Upper lobe of left lung (tissue), 6 donors: ENCODE results near the gene ATF7. TPM values are rescaled to one million over a fixed set of nuclear protein-coding genes. Genes with fewer than 3 reads are reported as not detected.

Experiments used
- ATAC-seq, 2 donors: fragments of 200-7000 bp; cut with Tn5 transposase; one replicate each; pipeline ENCODE4 v1.9.1; 2022; ENCODE audit warnings: mild to moderate bottlenecking in 2 of 2, moderate library complexity in 2 of 2; ENCODE audit not compliant: low FRiP score in 2 of 2
- DNase-seq, 2 donors: peaks; one replicate each; pipeline ENCODE4 v3.0.0-alpha.2; 2019 to 2020
- H3K27ac ChIP-seq, 4 donors: fragments of 200-600 bp; sonication (generic); one replicate each; pipeline ENCODE4 v1.5.1; 2016 to 2019
- H3K27me3 ChIP-seq, 4 donors: fragments of 200-600 bp; sonication (generic); one replicate each; pipeline ENCODE4 v1.5.1; 2017 to 2019
- H3K36me3 ChIP-seq, 4 donors: fragments of 200-600 bp; sonication (generic); one replicate each; pipeline ENCODE4 v1.5.1; 2016 to 2019
- H3K4me1 ChIP-seq, 4 donors: fragments of 200-600 bp; sonication (generic); one replicate each; pipeline ENCODE4 v1.5.1; 2018 to 2019
- H3K4me3 ChIP-seq, 4 donors: fragments of 200-600 bp; sonication (generic); one replicate each; pipeline ENCODE4 v1.5.1; 2017 to 2019; ENCODE audit warnings: mild to moderate bottlenecking in 2 of 4, moderate library complexity in 1 of 4
- H3K9me3 ChIP-seq, 4 donors: fragments of 200-600 bp; sonication (generic); one replicate each; pipeline ENCODE4 v1.5.1; 2018 to 2019
- EP300 ChIP-seq, 4 donors: sonication (generic); formaldehyde crosslinking; IDR thresholded peaks; one replicate each; pipeline ENCODE4 v1.5.1; 2017; ENCODE audit warnings: antibody characterized with exemption in 4 of 4, control low read depth in 2 of 4
- POLR2A ChIP-seq, 4 donors: fragments of 450-650 bp; IDR thresholded peaks; one replicate each; pipeline ENCODE4 v1.5.1; 2016 to 2017; ENCODE audit warnings: antibody characterized with exemption in 4 of 4, mild to moderate bottlenecking in 2 of 4
- POLR2AphosphoS5 ChIP-seq, 2 donors: sonication (generic); formaldehyde crosslinking; IDR thresholded peaks; one replicate each; pipeline ENCODE4 v1.5.1; 2017; ENCODE audit warnings: antibody characterized with exemption in 2 of 2
- WGBS, 2 donors: methylation state at CpG; one replicate each; pipeline ENCODE4 v1.1.5; 2017 to 2018; 5-methylcytosine and 5-hydroxymethylcytosine counted together
- total RNA-seq, 6 donors: library from RNA; depleted of rRNA in 4 of 6; stranded (reverse); fragments of >200 nt in 4 of 6; gene quantifications; one replicate each; pipeline versions ENCODE4 v1.1.0 to v1.2.1, GENCODE V29; 2016 to 2021
- TF ChIP-seq, protein P1 (sequence below), 6 experiments: fragments of 450-650 bp in 4 of 6; fragments of 200-600 bp in 2 of 6; sonication (generic) in 2 of 6; IDR thresholded peaks; one replicate each; pipeline ENCODE4 v1.5.1; 2016 to 2019; ENCODE audit warnings: antibody characterized with exemption in 6 of 6
- donor health status: DM: no; HTN: no; CAD: no; lungs with moderate emphysema.
- donor health status: DM: no; HTN: yes; CAD: no; lungs with severe emphysema.

ATF7 gene
- total RNA-seq, 6 donors from 2014 or later, result 23.4 to 48.9 (median 41.2) TPM

DNA sequence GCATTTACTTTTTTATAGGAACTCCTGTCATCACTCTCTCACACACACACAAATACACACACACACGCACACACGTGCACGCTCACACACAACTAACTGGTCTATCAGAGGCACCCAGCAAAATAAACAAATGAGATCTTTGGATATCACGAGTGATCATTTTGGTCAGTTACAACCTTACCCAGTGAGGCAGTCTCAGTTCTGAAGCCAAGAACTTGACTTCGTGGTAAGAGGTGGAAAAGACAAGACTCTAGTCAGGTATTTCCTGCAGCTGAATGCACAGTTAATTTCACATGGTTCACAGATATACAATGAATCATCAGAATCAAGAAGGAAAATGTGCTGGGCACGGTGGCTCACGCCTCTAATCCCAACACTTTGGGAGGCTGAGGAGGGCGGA is 39.4 kb downstream of the ATF7 start:
- Histone ChIP-seq H3K4me1 (peaks cover 7 to 18% (median 10%) of the 10 kb centered on the region in 4 donors), H3K27me3 (no peaks in the 10 kb centered on the region), H3K36me3 (no peaks in the 10 kb centered on the region), H3K9me3 (no peaks in the 10 kb centered on the region), H3K4me3 (no peak overlapping the region), H3K27ac (no peak overlapping the region)
- TF ChIP-seq POLR2AphosphoS5 (IDR thresholded peaks at IDR 0.05), result no peak
- no peak for TF ChIP-seq POLR2A (IDR thresholded peaks at IDR 0.05)
- no peak for TF ChIP-seq EP300 (IDR thresholded peaks at IDR 0.05)
- TF ChIP-seq, protein P1, sequence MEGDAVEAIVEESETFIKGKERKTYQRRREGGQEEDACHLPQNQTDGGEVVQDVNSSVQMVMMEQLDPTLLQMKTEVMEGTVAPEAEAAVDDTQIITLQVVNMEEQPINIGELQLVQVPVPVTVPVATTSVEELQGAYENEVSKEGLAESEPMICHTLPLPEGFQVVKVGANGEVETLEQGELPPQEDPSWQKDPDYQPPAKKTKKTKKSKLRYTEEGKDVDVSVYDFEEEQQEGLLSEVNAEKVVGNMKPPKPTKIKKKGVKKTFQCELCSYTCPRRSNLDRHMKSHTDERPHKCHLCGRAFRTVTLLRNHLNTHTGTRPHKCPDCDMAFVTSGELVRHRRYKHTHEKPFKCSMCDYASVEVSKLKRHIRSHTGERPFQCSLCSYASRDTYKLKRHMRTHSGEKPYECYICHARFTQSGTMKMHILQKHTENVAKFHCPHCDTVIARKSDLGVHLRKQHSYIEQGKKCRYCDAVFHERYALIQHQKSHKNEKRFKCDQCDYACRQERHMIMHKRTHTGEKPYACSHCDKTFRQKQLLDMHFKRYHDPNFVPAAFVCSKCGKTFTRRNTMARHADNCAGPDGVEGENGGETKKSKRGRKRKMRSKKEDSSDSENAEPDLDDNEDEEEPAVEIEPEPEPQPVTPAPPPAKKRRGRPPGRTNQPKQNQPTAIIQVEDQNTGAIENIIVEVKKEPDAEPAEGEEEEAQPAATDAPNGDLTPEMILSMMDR (IDR thresholded peaks at IDR 0.05), result no peak
- DNase-seq (no peak), ATAC-seq (no peak)
- WGBS, 2 donors, result 87 to 89% methylated on average over 8 of the region's 8 CpGs

GRCh38 chr12:53585448-53586125 is 40.6 kb downstream of the ATF7 start:
- no peaks in the 10 kb centered on the region for H3K36me3 ChIP-seq
- no peaks in the 10 kb centered on the region for H3K9me3 ChIP-seq
- DNase-seq (no peak), ATAC-seq (no peak)
- 81 to 86% methylated on average over 2 of the region's 2 CpGs for WGBS, 2 donors
- no peak overlapping the region for H3K27ac ChIP-seq
- H3K27me3 ChIP-seq, result no peaks in the 10 kb centered on the region
- TF ChIP-seq, protein P1 (IDR thresholded peaks at IDR 0.05), result no peak
- TF ChIP-seq EP300 (IDR thresholded peaks at IDR 0.05) (no peak), POLR2AphosphoS5 (IDR thresholded peaks at IDR 0.05) (no peak), POLR2A (IDR thresholded peaks at IDR 0.05) (no peak)
- H3K4me3 ChIP-seq, result no peak overlapping the region
- peaks cover 0 to 7% (median 2%) of the 10 kb centered on the region in 4 donors for H3K4me1 ChIP-seq

- Histone ChIP-seq H3K27ac (peak overlapping the region in 2 of 4 donors; percentile 40 to 72), H3K36me3 (no peaks in the 10 kb centered on the region), H3K4me1 (peaks cover 11 to 25% (median 22%) of the 10 kb centered on the region in 4 donors), H3K4me3 (no peak overlapping the region), H3K9me3 (no peaks in the 10 kb centered on the region), H3K27me3 (no peaks in the 10 kb centered on the region)
- 55 to 64% methylated on average over 5 of the region's 5 CpGs for WGBS, 2 donors
- TF ChIP-seq, protein P1 (IDR thresholded peaks at IDR 0.05), result no peak
- TF ChIP-seq POLR2AphosphoS5 (IDR thresholded peaks at IDR 0.05) (no peak), POLR2A (IDR thresholded peaks at IDR 0.05) (peak in 1 of 4 donors; percentile 29)
- DNase-seq (peak in 1 of 2 donors; percentile 39), ATAC-seq (peak; percentile 72 to 77)
Observed at GRCh38 chr12:53579545-53579955, 46.6 kb downstream of the ATF7 start.

- ATAC-seq (no peak), DNase-seq (no peak)
- 89 to 95% methylated on average over 5 of the region's 5 CpGs for WGBS, 2 donors
- TF ChIP-seq POLR2AphosphoS5 (IDR thresholded peaks at IDR 0.05) (no peak), POLR2A (IDR thresholded peaks at IDR 0.05) (no peak), EP300 (IDR thresholded peaks at IDR 0.05) (no peak)
- TF ChIP-seq, protein P1 (IDR thresholded peaks at IDR 0.05), result no peak
- no peaks in the 10 kb centered on the region for H3K36me3 ChIP-seq
- peaks cover 11 to 27% (median 24%) of the 10 kb centered on the region in 4 donors for H3K4me1 ChIP-seq
- peak overlapping the region in 1 of 4 donors; percentile 50 for H3K27ac ChIP-seq
- no peaks in the 10 kb centered on the region for H3K27me3 ChIP-seq
- H3K9me3 ChIP-seq, result no peaks in the 10 kb centered on the region
- no peak overlapping the region for H3K4me3 ChIP-seq
Observed at GRCh38 chr12:53578783-53579182, 47.4 kb downstream of the ATF7 start.

DNA sequence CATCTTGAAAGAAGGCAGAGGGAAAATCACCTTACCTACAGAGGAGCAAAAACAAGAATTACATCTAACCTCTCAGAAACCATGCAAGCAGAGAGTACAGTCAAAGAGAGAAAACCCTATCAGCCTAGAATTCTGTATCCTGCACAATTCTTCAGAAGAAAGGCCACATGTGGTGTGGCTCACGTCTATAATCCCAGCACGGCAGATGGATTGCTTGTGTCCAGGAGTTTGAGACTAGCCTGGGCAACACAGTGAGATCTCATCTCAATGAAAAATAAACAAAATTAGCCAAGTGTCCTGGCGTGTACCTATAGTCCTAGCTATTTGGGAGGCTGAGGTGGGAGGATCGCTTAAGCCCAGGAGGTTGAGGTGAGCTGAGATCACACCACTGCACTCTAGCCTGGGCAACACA is 48.2 kb downstream of the ATF7 start:
- H3K9me3 ChIP-seq, result no peaks in the 10 kb centered on the region
- H3K4me3 ChIP-seq, result no peak overlapping the region
- H3K4me1 ChIP-seq, result peaks cover 11 to 27% (median 24%) of the 10 kb centered on the region in 4 donors
- WGBS, 2 donors, result 89 to 92% methylated on average over 4 of the region's 4 CpGs
- H3K27ac ChIP-seq, result no peak overlapping the region
- DNase-seq (no peak), ATAC-seq (no peak)
- no peaks in the 10 kb centered on the region for H3K36me3 ChIP-seq
- H3K27me3 ChIP-seq, result no peaks in the 10 kb centered on the region
- no peak for TF ChIP-seq POLR2AphosphoS5 (IDR thresholded peaks at IDR 0.05)
- TF ChIP-seq, protein P1 (IDR thresholded peaks at IDR 0.05), result no peak
- no peak for TF ChIP-seq EP300 (IDR thresholded peaks at IDR 0.05)
- TF ChIP-seq POLR2A (IDR thresholded peaks at IDR 0.05), result no peak
